Measurements from ENCODE around the gene ACTL6B. TPM values are rescaled to one million over a fixed set of nuclear protein-coding genes. Genes with fewer than 3 reads are reported as not detected.
A peak's percentile ranks its signal among the peaks of the same experiment; 100 is the strongest.

ACTL6B gene
- total and polyA plus RNA-seq, 9 of the 15 experiments (the other 6 are each of a cell fraction or from before 2014, with no cell fraction given): not detected

GRCh38 chr7:100611983-100612729 lies 44.1 kb downstream of the ACTL6B start, which contains the start of gene MOSPD3 (continued):
- TF ChIP-seq ZNF609 (CRISPR knock-in tag; IDR thresholded peaks at IDR 0.05; ENCODE audit: borderline replicate concordance) (peak; percentile 57; the same call in 1 of the 2 replicates), ZNF384 (IDR thresholded peaks at IDR 0.05; ENCODE audit: low read depth, low read length) (no peak), ZNF57 (CRISPR knock-in tag; IDR thresholded peaks at IDR 0.05) (no peak; the same call in 1 of the 2 replicates), ZNF644 (tag; IDR thresholded peaks at IDR 0.05; ENCODE audit: low read depth) (no peak), KDM2B (CRISPR knock-in tag; IDR thresholded peaks at IDR 0.05) (no peak), SIN3A (IDR thresholded peaks at IDR 0.05; ENCODE audit: borderline replicate concordance in 2 of 2, control insufficient read depth in 1 of 2, low read depth in 2 of 2, low read length in 2 of 2) (peak; percentile 61 to 89; a peak in 1 of 4 replicates), ZNF217 (CRISPR knock-in tag; IDR thresholded peaks at IDR 0.05) (no peak), MTA2 (IDR thresholded peaks at IDR 0.05; ENCODE audit: low read depth) (no peak), KAT8 (IDR thresholded peaks at IDR 0.05; ENCODE audit: low read depth) (no peak), HDAC3 (IDR thresholded peaks at IDR 0.05; ENCODE audit: borderline replicate concordance, partially characterized antibody) (no peak), HMBOX1 (IDR thresholded peaks at IDR 0.05) (no peak), ADNP (tag; IDR thresholded peaks at IDR 0.05) (no peak), ZNF766 (CRISPR knock-in tag; conservative IDR thresholded peaks at IDR 0.05) (no peak), MIER1 (IDR thresholded peaks at IDR 0.05; ENCODE audit: low read depth) (no peak), FOXK2 (conservative IDR thresholded peaks at IDR 0.05 in 1 of 2, IDR thresholded peaks at IDR 0.05 in 1 of 2; ENCODE audit: low read depth in 2 of 2) (peak; percentile 92 to 93), PKNOX1 (IDR thresholded peaks at IDR 0.05) (peak; percentile 96), MTA3 (IDR thresholded peaks at IDR 0.05; ENCODE audit: borderline replicate concordance) (peak; percentile 86; the same call in 1 of the 2 replicates), CBFA2T2 (conservative IDR thresholded peaks at IDR 0.05) (no peak), ELF2 (CRISPR knock-in tag; IDR thresholded peaks at IDR 0.05) (peak; percentile 94), SMARCC2 (IDR thresholded peaks at IDR 0.05; ENCODE audit: low read depth) (no peak; the same call in 1 of the 2 replicates), PHF20 (IDR thresholded peaks at IDR 0.05; ENCODE audit: partially characterized antibody) (peak; percentile 58)

All from K562 (cell line).